ENCODE data around the gene SLC35F3.

SLC35F3 gene

DNA sequence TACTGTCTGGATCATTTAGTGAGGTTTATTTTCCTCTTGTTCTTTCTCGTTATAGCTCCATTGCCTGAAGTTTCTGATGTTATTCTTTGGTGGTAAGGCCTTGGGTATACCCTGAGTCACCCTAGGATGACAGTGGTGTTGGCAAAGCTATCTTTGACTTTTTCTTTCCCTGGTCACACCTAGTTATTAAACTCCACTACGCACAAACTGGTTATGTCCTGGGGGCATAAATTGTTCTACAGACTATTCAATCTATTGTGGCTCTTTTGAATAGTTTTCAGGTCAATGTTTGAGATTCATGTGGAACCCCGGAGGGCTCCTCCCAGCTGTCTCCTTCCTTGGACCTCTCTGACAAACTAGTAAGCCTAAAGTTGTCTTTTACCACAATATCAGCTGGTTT is 157.7 kb downstream of the SLC35F3 start:
- DNase-seq: no peak

DNA sequence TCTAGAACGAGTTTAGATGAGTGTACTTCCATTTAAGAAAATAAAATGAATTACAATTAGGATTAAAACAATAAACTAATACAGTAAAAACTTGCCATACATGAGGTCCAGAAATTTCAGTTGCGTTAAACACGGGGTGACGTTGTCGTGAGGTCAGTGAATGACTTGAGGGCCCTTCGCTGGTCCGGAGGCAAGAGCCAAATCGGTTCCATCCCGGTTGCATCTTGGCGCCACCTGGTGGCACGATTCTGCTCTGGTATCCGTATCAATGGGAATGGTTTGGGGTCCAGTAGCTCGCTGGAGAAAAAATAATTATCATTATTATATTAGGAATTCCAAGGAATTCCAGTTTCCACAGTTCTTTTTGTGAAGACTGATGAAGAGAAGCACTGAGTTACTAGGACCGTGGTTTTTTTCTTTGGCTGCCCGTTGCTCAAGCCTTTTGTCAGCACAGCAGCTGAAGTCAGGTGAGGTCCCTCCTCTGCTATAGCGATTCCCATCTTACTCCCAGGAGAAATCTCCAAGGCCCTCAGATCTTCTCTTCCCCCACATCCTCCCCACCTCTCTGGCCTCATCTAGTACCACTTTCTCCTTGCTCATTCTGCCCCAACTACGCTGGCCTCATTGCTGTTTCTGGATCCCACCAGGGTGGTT is 161.4 kb downstream of the SLC35F3 start:
- DNase-seq: peak; percentile 66

DNA sequence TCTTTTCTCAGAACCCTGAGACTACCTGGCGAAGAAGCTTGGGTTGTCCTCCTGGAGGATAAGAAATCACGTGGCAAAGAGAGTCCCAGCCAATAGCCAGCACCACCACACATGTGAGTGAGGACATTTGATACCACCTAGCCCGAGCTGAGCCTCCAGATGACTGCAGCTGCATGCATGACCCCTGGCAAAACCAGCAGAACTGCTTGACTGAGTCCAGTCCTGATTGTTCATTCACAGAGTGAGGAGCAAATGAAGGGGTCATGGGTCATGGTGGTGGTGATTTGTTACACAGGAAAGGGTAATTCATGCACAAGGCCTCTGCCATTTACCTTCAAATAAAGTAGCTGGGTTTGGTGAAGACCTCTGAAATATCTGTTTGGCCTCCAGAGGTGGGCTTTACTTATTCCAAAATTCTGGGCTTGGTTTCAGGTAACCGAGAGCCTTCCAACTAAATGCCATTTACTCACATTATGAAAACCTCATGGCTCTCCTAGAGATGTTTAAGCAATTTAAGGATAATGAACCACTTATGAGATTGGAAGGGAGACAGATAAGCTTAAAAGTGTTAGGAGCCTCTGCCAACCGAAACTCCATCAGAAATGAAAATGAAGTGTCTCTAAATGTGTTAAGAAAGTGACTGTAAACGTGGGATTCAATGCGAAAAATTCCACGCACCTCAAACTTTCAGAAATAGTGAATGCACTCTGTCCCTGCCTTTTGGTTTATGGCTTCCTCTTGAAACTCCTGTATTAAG is 163.3 kb downstream of the SLC35F3 start:
- no peak for DNase-seq

DNA sequence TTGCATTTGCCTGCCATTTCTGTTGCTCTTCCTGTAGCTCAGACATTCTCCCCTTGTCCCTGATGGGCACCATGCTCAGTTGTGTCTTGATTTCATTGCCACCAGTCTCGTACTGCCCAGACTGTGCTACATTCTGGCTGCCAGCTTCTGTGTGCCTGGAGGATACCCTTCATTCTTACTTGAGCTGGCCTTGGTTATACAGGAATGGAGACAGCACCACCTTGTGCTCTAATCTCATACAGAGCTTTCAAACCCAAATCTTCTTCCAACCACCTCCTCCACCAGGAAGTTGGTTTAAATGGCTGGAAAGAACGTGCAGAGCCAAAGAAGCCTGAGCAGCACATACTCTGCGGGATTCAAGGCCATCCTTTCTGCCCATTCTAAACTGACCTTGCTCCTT is 165.3 kb downstream of the SLC35F3 start:
- DNase-seq: no peak

DNA sequence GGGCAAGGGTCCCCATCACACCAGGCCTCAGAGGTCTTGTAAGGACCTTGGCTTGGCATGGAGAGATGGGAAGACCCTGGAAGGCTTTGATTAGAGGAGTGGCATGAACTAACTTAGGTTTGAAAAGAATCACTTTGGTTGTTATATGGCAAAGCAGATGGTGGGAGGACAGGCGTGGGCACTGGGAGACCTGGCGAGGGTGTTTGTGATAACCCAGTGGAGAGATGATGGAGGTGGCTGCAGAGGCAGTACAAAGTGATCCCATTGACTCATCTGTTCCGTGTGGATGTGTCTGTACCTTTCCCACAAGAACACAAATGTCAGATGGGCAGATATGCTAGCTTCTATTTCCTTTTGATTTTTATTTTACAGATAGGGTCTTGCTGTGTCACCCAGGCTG is 168.3 kb downstream of the SLC35F3 start:
- DNase-seq: no peak

DNA sequence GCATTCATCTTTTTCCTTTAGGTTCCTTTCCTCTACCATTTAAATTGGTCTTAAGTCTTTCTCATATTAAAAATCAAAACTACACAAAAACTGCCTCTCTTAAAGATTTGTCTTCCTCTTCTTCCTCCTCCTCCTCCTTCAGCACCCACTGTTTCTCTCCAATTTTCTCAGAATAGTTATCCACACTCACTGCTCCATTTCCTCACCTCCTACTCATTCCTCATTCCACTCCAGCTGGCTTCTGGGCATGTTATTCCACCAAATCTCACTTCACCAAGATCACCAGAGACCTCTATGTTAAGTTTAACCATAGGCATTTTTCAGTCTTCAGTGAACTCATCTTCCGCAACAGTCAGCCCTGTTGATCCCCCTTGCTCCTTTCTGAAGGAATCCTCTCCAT is 173.7 kb downstream of the SLC35F3 start:
- no peak for DNase-seq

DNA sequence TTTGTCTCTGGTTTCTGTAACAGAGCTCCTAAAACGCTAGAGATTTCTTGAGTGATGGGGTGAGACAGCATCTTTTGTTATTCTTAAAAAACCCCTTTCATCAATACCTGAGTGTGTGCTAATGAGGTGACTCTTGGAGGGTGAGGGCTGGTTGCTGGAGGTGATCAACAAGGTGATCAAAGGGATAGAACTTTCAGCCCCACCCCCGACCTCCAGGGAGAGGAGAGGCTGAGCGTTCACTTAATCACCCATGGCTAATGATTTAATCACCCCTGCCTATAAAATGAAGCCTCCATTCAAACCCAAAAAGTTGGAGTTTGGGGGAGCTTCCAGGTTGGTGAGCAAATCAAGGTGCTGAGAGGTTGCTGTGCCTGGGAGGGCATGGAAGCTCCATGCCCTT is 175.4 kb downstream of the SLC35F3 start:
- no peak for DNase-seq

DNA sequence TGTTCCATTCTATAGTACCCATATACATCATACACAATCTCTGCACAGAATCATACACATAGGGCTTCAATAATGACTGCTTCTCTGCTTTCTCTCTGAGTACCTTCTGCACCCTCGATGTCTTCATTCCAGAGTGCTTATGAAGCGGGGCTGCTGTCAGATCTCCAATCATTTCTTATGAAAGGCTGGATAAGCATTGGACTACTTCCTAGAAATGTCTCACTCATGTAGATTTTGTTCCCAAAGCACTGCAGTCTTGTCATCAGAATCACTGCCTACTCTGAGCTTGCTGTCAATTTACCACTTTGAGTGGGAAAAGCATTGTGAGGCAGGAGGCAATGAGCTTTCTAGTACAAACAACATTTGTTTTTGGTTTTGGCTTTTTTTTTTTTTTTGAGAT is 179.0 kb downstream of the SLC35F3 start:
- DNase-seq: no peak

DNA sequence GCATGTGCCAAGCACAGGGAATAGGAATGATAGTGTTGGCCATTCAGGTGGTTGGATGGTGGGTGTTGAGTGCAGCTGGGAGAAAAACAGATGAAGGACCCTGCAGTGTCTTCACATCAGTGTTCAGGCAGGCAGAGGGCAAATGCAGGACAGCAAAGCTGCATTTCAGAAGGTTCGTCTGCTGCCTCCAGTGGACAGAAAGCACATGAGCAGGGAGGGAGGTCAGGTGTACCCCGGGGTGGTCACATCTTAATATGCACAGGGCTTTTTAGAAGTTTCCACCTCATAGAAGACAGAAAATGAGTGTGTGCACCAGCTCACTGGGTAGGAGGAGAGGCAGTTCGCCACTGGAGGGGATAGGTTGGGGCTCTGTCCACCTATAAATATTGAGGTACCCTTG is 184.9 kb downstream of the SLC35F3 start:
- no peak for DNase-seq

DNA sequence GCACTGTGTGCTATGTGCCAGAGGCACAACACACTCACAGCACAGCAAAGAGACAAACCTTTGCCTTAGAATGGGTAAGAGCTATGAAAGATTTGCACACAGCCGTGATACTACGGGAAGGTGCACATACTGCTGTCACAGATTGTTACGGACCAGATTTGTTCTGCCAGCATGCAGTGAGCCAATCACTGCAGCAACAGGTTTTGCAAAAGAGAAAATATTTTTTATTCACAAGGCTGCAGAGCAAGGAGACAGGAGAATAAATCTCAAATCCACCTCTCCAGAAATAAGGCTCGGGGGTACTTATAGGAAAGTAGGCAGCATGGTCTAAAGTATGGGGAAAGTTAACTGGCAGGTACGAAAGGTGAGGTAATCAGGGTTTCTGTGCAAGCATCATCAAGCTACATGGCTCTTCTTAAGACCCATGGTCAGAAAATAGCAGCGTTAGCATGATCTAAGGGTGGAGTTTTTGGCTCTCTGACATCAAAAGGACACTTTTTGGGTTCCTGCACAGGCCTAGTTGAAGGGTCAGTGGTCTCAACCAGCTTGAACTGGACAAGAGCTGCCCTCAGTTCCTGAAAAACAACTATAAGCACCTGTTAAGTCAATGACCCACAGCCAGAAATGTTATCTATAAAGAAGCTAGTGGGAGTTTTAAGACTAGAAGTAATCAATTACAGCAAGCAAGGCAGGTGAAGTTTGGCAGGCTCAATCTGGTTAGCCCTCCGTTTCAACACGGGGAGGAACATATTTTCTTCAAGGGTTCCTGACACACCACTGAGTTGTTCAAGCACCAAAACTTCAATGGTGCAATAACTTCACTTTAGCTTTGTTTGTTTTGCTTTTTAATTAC is 186.0 kb downstream of the SLC35F3 start:
- DNase-seq: no peak

DNA sequence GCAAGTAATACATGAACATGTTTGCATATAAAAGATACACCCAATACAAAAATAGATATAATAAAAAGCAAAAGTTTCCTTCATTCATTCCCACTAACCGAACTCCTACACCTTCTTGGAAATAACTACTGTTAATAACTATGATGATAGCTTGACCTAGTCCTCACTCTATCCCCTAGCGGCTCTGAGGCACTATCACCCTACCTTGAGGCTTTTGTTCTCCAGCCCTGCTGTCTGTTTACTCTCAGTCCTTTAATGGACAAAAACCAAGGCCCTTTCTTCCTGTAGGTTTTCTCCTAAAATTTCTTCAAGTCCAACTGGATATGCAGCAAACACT is 186.6 kb downstream of the SLC35F3 start:
- no peak for DNase-seq

DNA sequence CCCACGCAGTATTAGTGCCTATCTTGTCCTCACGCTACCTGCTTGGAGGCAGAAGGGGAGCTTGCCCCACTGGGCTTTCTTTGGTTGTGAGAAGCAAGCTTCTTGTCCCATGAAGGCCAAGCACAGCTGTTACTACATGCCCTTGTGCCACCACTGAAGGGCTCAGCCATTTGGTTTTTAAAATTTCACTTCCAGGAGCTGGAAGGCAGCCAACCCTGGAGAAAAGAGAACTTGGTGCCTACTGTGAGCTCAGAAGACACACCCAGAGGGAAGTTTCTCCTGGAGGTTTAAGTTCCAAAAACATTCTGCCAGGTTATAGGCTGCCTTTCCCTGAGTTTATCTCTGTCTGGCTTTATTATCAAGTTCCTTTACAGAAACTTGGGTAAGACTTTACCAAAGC is 187.4 kb downstream of the SLC35F3 start:
- no peak for DNase-seq

DNA sequence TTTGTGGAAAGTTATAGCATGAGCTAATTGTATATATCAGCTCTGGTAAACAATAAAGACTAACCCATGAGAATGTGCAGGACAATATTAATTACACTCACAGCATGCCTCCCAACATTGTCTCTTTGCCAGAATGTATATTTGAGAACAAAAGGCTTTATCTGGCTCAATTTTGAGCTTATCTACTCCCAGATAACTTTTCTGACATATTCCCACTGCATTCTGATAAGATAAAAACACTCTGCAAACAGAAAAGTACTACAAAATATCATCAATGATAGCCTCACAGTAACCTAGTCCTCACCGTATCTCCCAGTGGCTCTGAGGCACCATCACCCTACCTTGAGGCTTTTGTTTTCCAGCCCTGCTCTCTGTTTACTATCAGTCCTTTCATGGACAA is 188.6 kb downstream of the SLC35F3 start:
- no peak for DNase-seq

DNA sequence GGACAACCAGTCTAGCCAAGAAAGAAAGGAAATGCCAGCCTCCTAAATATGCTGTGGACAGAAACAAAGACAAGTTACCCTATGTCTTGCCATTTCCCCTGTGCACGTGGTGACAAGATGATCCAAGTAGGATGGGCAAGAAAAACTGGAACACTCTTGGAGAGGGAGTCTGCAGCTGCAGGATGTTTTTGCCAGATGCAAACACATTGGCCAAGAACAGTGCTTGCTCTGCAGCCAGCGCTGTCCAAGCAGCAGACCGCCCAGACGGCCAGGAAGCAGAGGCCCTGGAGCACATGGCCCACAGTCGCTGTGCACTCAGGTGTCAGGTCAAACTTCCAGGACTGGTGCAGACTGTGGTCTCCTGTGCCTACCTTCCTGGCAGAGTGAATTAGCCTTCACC is 189.3 kb downstream of the SLC35F3 start:
- no peak for DNase-seq

DNA sequence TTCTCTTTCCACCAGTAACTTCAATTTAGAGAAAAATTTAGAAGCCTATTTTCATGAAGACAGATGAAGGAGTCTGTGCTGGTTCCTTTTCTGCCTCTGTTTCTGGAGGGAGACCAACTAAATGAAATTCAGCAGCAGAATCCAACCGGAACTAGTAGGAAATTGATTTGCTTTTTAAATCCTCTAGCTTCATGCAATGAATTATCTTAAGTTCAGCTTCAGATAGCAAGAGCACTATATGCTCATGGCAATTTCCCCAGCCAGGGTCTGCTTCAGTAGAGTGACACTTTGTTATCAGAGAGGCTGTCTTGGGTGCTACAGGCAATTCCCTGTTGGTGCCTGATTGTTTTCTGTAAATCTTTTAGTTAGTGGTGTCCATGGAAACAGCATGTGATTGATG is 189.7 kb downstream of the SLC35F3 start:
- DNase-seq: no peak

DNA sequence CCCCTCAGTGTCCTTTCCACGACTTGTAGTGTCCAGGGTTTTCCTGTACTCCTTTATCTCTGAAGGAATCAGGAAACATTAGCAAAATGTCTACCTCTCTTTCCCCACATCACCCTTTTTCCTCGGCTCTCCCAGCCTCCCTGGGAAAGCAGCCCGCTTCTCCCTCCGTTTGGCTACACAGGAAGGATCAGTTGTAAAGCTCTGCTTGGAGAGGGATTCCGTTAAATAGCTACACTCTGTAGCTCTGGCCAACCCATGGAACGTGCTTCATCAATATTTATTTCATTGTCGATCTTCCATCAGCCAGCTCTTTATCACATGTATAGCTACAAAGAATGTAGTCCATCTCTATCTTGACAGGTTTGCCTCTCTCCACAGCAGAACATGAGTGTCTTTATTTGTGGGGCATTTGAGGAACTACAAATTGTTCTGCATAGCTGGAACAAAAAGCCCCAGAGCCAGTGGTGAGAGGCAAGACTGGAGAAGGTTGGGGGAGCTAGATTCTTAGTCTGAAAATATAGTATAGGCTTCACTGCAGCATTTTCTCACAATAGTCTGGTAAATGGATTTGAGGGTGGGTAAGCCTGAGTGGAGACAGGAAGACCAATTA is 191.8 kb downstream of the SLC35F3 start:
- no peak for DNase-seq

DNA sequence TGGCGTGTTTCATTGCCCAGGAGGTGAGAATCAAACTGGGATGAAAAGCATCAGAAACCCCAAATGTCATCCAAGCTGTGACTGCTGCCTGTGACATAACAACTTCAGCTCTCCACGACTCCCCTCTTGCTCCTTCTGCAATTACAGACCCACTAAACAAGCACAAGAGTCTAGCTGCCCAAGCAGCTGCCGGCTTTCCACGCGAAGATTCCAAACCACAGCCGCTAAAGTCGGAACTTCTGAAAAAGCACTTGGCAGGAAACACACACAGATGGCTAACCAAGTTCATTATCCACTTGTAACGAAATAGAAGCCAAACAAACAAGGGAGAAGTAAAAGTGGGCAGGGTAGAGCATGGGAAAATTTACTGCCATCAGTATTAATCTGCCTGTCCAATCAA is 198.1 kb downstream of the SLC35F3 start:
- DNase-seq: no peak

DNA sequence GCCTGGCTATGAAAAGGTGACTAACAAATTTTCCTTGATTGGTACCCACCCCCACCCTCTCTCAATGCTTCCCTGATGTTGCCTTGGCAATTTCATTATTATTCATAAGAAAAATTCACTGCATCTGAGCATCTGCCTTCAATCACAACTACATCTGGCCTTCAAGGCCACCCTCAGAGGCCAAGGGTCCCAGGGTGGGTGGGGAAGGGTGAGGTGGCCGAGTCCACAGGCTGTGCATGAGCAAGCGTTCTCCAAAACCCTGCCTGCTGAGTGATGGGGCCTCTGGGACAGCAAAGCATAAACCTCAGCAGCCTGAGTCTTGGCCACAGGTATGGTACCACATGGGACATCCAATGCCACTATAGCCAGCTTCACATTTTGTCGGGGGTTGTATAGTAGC is 198.7 kb downstream of the SLC35F3 start:
- DNase-seq: no peak

DNA sequence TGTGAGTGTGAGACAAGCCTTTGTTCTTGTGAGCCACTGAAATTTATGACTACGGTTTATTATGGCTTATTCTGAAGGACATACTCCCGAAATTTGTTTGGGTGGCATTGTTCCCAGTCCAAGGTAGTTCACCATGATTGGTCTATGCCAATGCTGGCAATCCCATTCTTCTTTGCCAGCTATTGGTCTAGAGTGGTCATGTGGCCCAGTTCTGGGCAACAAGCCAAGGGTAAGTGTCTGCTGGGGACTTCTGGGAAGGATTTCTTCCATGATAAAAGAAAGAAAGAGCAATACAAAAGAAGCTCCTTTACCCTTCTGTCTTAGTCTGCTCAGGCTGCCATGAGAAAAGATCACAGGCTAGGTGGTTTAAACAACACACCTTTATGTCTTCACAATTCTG is 201.6 kb downstream of the SLC35F3 start:
- no peak for DNase-seq

DNA sequence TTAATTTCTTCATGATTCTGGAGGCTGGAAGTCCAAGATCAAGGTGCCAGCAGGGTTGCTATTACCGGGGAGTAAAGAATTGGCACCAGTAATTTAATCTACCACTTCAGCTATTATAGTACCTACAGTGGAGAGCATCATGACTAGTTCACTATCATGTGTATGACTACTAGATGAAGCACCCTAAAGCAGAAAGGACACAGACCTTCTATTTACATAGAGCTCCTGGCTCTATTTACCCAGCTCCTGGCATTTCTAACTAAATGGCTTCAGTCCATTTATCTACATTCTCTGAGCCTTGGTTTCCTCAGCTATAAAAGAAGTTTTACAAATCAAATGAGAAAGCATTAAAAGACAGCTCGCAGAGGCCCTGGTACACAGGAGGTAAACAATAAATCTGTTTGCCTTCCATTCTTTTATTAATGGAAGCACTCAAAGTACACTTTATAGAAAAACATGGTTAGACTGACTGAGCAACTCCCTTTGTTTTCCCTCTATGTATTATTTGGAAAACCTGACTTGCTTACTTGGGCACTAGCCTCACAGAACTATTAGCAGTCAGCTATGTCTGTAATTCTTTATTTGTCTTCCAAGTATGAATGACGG is 203.0 kb downstream of the SLC35F3 start:
- no peak for DNase-seq

DNA sequence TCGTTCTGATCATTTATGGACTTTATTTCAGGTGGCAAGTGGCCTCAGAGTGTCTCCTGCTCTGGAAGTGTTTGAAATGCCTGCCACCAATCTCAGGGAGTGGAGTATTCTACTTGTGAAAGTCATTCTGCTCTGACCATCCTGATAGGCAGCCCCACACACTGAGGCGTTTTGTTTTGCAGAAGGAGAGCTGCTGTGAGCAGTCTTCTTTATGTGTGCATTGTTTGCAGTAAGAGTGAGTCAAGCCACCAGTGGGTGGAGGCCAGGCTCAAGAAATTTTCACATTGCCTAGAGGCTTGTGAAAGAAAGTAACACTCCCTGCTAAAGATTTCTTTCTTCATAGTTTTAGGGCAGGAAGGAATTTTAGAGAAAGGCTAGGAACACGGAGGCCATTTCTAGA is 204.4 kb downstream of the SLC35F3 start:
- DNase-seq: no peak

DNA sequence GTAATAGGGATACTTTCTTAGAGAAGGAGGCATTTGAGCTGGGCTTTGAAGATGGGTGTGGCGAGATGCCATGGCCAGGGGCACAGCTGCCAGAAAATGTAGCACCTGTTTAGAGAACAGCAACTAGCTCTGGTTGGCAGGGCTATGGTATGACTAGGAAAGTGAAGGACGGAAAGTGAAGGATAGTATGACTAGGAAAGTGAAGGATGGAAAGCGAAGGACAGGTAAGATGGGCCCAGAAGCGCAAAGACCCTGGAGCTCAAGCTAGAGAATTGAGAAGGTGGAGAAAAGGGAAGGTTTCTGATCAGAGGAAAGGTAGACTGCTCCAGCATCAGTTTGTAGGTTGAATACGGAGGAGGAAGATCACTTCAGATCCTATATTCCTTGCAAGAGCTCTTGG is 205.4 kb downstream of the SLC35F3 start:
- DNase-seq: no peak

DNA sequence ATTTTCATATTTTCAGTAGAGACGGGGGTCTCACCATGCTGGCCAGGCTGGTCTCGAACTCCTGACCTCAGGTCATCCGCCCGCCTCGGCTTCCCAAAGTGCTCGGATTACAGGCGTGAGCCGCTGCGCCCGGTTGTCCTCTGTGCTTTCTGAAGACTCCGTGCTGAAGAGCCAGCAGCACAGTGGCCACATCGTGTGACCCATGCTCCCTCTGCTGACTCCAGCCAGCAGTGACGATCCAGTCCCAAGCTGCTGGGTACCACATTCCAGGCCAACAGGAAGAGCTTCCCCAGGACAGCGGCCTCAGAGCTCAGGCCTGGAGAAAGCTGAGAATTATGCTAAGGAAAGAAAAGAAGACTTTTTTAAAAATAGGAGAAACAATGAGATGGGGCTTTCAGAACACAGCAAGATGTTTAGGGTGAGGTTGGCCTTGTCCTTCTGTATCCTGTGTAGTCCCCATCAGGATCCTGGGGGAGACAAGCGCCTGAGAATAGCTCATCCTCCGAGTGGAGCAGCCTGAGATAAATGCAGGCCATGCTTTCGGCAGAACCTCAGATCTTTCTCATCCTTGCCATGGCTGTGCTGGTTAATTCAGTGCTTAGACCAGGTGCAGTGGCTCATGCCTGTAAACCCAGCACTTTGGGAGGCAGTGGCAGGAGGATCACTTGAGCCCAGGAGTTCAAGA is 207.1 kb downstream of the SLC35F3 start:
- DNase-seq: no peak

Measured in activated CD8-positive, alpha-beta memory T cell treated with anti-CD3 and anti-CD28 coated beads, Interleukin-2, amount 50 U/mL, for 4 hours (primary cell).